IPS DF 19.7 (cell line): ENCODE data around the gene METTL6.
"Not testable (repeated sequence)": the region's sequence is repeated elsewhere in the genome, so short reads cannot be mapped to it uniquely, and the experiment has no call there.

Experiments
- DNase-seq: peaks from one replicate; pipeline ENCODE4 v3.0.0-alpha.2; 2013; ENCODE audit warnings: low read depth, low spot score

The METTL6 gene

DNA sequence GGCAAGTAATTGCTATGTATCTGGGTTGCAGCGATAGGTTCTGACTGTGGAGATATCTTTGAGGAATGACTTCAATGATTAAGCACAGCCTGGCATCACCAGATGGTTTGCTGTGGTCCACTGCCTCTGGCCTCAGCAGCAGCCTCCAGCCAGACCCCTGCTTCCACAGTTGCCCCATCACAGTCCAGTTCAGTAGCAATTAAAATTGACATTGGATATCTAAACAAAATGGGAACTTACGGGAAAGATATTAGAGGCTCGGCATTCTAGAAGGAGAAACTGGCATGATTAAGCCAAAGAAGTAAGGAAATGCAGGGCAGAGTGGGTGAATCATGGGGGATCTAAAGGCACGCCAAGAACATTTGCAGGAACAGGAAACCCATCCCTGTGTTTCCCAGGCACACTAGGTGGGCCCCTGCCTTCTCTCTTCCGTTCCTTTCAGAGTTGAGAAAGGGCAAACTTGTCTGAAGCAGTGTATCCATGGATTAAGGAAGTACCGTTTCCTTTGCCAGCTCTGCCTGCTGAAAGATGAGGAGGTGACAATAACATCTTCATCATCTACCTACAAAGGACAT lies 58.7 kb downstream of the METTL6 start:
- no peak for DNase-seq

DNA sequence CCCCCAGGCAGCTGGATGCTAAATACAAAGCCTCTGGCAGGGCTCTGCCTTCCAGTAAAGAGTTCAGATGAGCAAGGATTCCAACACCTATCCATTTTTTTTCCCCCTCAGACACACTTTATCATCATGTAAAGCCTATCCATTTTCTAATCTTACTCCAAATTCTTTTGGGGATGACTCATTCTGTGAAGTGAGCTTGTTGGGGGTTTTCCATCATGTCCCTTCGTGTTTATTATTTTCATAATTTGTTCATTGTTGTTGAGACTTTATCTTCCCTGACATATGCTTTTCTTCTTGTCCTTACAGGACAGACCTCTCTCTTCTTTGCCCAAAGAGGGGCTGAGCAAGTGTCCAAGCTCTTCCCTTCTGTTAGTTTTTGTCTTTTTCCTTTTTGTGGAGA lies 60.3 kb downstream of the METTL6 start:
- no peak for DNase-seq

DNA sequence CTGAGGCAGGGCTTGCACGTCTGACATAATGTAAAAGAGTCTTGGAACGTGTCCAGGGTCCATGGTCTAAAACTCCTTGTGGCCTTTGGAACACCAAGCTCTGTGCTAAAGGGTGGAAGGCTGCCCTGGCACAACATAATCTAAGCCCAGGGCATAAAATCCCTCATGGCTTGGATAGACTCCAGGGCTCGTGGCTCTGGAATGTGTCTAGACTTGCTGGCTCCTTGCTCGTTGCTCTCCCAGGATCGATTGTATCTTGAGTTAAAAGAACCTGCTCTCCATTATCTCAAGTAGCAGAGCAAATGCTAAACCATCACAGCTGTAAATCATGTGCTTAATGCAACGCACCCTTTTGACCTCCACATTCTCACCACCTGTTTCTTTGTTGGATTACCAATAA lies 63.3 kb downstream of the METTL6 start:
- DNase-seq: not testable (repeated sequence)

DNA sequence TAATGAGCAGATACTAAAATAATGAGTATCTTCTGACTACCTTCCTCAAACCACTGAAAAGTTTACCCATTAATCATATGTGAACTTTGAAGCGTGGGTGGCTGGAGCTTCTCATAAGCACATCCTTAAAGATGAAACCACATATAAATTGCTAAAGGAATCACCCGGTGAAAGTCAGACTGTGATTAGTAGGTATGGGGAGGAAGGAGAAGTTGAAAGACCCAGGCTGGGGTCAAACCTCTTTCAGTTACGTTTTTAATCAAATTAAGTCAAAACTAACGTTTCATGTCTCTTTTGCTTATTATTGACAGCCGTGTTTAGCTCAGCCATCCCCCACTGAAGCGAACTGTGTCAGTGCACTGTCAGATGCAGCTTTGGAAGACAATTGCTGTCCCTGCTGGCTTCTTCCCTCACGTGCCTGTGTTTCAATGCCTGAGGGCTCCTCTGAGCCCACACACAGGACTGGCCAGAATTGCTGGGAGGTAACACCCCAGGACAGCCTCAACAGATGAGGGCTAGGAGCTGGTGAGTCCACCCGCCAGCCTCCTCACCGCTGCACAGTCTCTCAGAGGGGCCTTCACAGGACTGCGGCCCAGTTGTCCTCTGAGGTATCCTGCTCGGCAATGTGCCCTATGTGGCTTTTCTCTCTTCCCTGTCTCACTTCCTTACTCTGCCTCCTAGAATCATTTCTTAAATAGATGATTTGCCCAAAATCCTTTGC lies 65.7 kb downstream of the METTL6 start:
- DNase-seq: no peak

DNA sequence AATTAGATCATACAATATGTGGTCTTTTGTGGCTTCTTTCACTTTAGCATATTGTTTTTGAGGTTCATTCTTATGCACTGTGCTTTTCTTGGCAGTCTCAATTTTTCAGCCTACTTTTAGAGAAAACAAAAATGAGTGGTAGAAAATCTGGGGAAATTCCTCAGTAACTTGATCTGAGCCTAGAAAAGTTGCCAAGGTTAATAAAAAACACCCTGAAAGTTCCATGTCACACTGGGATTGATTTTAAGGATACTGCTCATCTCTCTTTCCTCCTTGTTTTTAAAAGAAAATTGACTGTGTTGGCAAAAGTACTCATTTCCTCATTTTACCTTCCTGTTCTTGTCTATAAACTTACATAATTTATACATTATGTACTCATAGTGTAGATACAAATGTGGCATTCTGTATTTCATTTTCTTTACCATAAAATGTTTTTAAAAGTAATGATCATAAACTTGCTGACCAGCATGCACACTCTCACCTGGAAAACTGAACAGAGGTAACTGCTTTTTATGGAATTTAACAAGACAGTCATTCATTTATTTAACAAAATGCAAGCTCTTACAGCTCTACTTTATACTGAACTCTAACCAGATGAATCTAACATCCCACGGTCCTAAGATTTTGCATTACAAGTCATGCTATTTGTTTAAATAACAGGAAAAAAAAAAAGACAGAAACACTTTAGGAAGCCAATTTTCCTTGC lies 66.4 kb downstream of the METTL6 start:
- no peak for DNase-seq
